H1 (cell line): ENCODE measurements around the gene FERMT2. TPM values are rescaled to one million over a fixed set of nuclear protein-coding genes. Genes with fewer than 3 reads are reported as not detected.

Source experiments
- CTCF ChIA-PET: fragments of 300-600 bp; sonication (Branson Sonifier 250); formaldehyde crosslinking; loops from one replicate; lab custom pipeline; 2021; ENCODE audit not compliant: partially characterized antibody; lab: Charles Lee
- POLR2A ChIA-PET: fragments of 300-600 bp; sonication (Branson Sonifier 250); formaldehyde crosslinking; loops from one replicate; lab custom pipeline; 2021; ENCODE audit warnings: inconsistent platforms; ENCODE audit not compliant: partially characterized antibody; lab: Charles Lee
- DNase-seq, 2 experiments: peaks; one replicate each; pipeline versions ENCODE4 v3.0.0 to v3.0.0-alpha.2; 2010 to 2022; ENCODE audit warnings: low spot score in 2 of 2, low read depth in 1 of 2, mixed read lengths in 1 of 2
- FAIRE-seq: peaks from 2 replicates; lab custom pipeline; 2011; peaks lifted over from hg19 to GRCh38; lab: Jason Lieb, UNC
- H2AFZ ChIP-seq: 2 replicates; pipeline ENCODE4 v1.8.1; 2012; ENCODE audit warnings: low read length, inconsistent platforms
- H2AK5ac ChIP-seq: 2 replicates; pipeline ENCODE4 v1.6.1; 2013; ENCODE audit warnings: low read depth, low read length
- H2BK120ac ChIP-seq: replicated peaks from 2 replicates; pipeline ENCODE3; 2013; ENCODE audit warnings: low read depth, low read length, inconsistent platforms
- H2BK12ac ChIP-seq: 2 replicates; pipeline ENCODE4 v1.6.1; 2013; ENCODE audit warnings: low read depth, low read length
- H2BK15ac ChIP-seq: 2 replicates; pipeline ENCODE4 v1.6.1; 2013; ENCODE audit warnings: low read length
- H2BK20ac ChIP-seq: 2 replicates; pipeline ENCODE4 v1.6.1; 2013; ENCODE audit warnings: low read length
- H2BK5ac ChIP-seq: 2 replicates; pipeline ENCODE4 v1.6.1; 2013; ENCODE audit warnings: low read depth, low read length
- H3K14ac ChIP-seq: 2 replicates; pipeline ENCODE4 v1.6.1; 2013; ENCODE audit warnings: inconsistent platforms; ENCODE audit not compliant: insufficient read length
- H3K18ac ChIP-seq: 2 replicates; pipeline ENCODE4 v1.6.1; 2013; ENCODE audit warnings: low read length; ENCODE audit errors: extremely low read depth
- H3K23ac ChIP-seq: 2 replicates; pipeline ENCODE4 v1.6.1; 2013; ENCODE audit warnings: inconsistent platforms; ENCODE audit not compliant: insufficient read length
- H3K23me2 ChIP-seq: 2 replicates; pipeline ENCODE4 v1.6.1; 2013; ENCODE audit warnings: low read depth, low read length
- H3K27ac ChIP-seq: 2 replicates; pipeline ENCODE4 v1.6.1; 2011; ENCODE audit warnings: low read depth, low read length, inconsistent platforms
- H3K27me3 ChIP-seq, 4 experiments: replicated peaks in 1 of 4; 1 replicate in 1 of 4; 2 replicates in 3 of 4; pipeline versions ENCODE4 v1.6.1 to v1.8.1; 2011 to 2013; ENCODE audit warnings: low read length in 3 of 4, mild to moderate bottlenecking in 3 of 4, inconsistent platforms in 2 of 4, mixed read lengths in 2 of 4, moderate library complexity in 1 of 4; ENCODE audit not compliant: control insufficient read depth in 3 of 4, insufficient read depth in 3 of 4; ENCODE audit errors: extremely low read depth in 1 of 4
- H3K36me3 ChIP-seq, 4 experiments: 2 replicates each; pipeline versions ENCODE4 v1.6.1 to v1.8.1; 2011 to 2013; ENCODE audit warnings: mild to moderate bottlenecking in 4 of 4, low read length in 3 of 4, moderate library complexity in 2 of 4, control low read depth in 1 of 4, inconsistent platforms in 1 of 4; ENCODE audit not compliant: insufficient read depth in 4 of 4, control insufficient read depth in 2 of 4
- H3K4ac ChIP-seq: replicated peaks from 2 replicates; pipeline ENCODE3; 2013; ENCODE audit warnings: low read length, low read depth, mixed read lengths, inconsistent platforms; ENCODE audit not compliant: insufficient read length
- H3K4me1 ChIP-seq, 4 experiments: replicated peaks in 1 of 4; 1 replicate in 1 of 4; 2 replicates in 3 of 4; pipeline versions ENCODE4 v1.6.1 to v1.8.1; 2011 to 2013; ENCODE audit warnings: low read length in 3 of 4, inconsistent platforms in 2 of 4, mixed read lengths in 1 of 4; ENCODE audit not compliant: insufficient read depth in 4 of 4, control insufficient read depth in 3 of 4
- H3K4me2 ChIP-seq, 2 experiments: 2 replicates each; pipeline versions ENCODE4 v1.6.1 to v1.8.1; 2011 to 2013; ENCODE audit warnings: low read depth in 2 of 2, low read length in 2 of 2, control low read depth in 1 of 2, inconsistent platforms in 1 of 2, mild to moderate bottlenecking in 1 of 2; ENCODE audit not compliant: insufficient read depth in 1 of 2
- H3K4me3 ChIP-seq, 4 experiments: fragments of 200-600, 300-600 bp in 1 of 4; sonication (generic), shearing (Covaris generic), sonication (Bioruptor Twin) in 1 of 4; 2 replicates each; pipeline versions ENCODE4 v1.5.1 to v1.8.1; 2011 to 2016; ENCODE audit warnings: low read length in 4 of 4, low read depth in 3 of 4, control low read depth in 2 of 4, inconsistent platforms in 2 of 4, mild to moderate bottlenecking in 2 of 4, mixed read lengths in 1 of 4, moderate library complexity in 1 of 4; ENCODE audit not compliant: insufficient read depth in 2 of 4; ENCODE audit errors: extremely low read depth in 1 of 4
- H3K56ac ChIP-seq: replicated peaks from 2 replicates; pipeline ENCODE3; 2013; ENCODE audit warnings: low read depth, mild to moderate bottlenecking, mixed read lengths, low read length, inconsistent platforms; ENCODE audit not compliant: insufficient read length
- H3K79me1 ChIP-seq: 2 replicates; pipeline ENCODE4 v1.6.1; 2013; ENCODE audit warnings: low read depth, low read length, control low read depth
- H3K79me2 ChIP-seq, 2 experiments: 2 replicates each; pipeline versions ENCODE4 v1.6.1 to v1.8.1; 2012 to 2013; ENCODE audit warnings: low read length in 2 of 2, mild to moderate bottlenecking in 2 of 2, inconsistent platforms in 1 of 2; ENCODE audit not compliant: insufficient read depth in 2 of 2, control insufficient read depth in 1 of 2
- H3K9ac ChIP-seq, 4 experiments: replicated peaks in 1 of 4; 1 replicate in 1 of 4; 2 replicates in 3 of 4; pipeline versions ENCODE4 v1.6.1 to v1.8.1; 2011 to 2013; ENCODE audit warnings: low read depth in 3 of 4, low read length in 3 of 4, control low read depth in 2 of 4, mild to moderate bottlenecking in 2 of 4, moderate library complexity in 2 of 4, inconsistent platforms in 1 of 4; ENCODE audit errors: extremely low read depth in 1 of 4
- H3K9me3 ChIP-seq, 2 experiments: 2 replicates each; pipeline versions ENCODE4 v1.6.1 to v1.8.1; 2012 to 2013; ENCODE audit warnings: mild to moderate bottlenecking in 2 of 2, moderate library complexity in 2 of 2, control low read depth in 1 of 2, inconsistent platforms in 1 of 2, low read depth in 1 of 2, low read length in 1 of 2, mixed read lengths in 1 of 2; ENCODE audit not compliant: insufficient read depth in 2 of 2
- H4K20me1 ChIP-seq, 2 experiments: replicated peaks in 1 of 2; 2 replicates each; pipeline versions ENCODE3 to v1.8.1; 2011 to 2013; ENCODE audit warnings: inconsistent platforms in 2 of 2, low read length in 2 of 2, mild to moderate bottlenecking in 1 of 2; ENCODE audit not compliant: insufficient read depth in 2 of 2, control insufficient read depth in 1 of 2
- H4K5ac ChIP-seq: 2 replicates; pipeline ENCODE4 v1.6.1; 2013; ENCODE audit warnings: low read length, low read depth, mixed read lengths, inconsistent platforms; ENCODE audit not compliant: insufficient read length
- H4K8ac ChIP-seq: 2 replicates; pipeline ENCODE4 v1.8.0; 2013; ENCODE audit warnings: mild to moderate bottlenecking, moderate library complexity, low read length, inconsistent platforms; ENCODE audit not compliant: insufficient read depth; ENCODE audit errors: extremely low read depth
- H4K91ac ChIP-seq: replicated peaks from 2 replicates; pipeline ENCODE3; 2013; ENCODE audit warnings: low read length, mixed read lengths, inconsistent platforms; ENCODE audit not compliant: insufficient read length
- ASH2L ChIP-seq: fragments of 200-600, 300-600 bp; sonication (generic); IDR thresholded peaks from one replicate; pipeline ENCODE4 v1.7.1; 2017; ENCODE audit warnings: low read length
- CBX5 ChIP-seq: fragments of 300-800, 300-1000 bp; sonication (generic); IDR thresholded peaks from 2 replicates; pipeline ENCODE4 v1.7.1; 2016; ENCODE audit warnings: antibody characterized with exemption, low read length, low read depth
- CHD1 ChIP-seq: IDR thresholded peaks from 2 replicates; pipeline ENCODE4 v1.6.1; 2012; ENCODE audit warnings: low read depth, low read length, improper control_type of control experiment
- HDAC2 ChIP-seq, 2 experiments: fragments of 300-600 bp in 1 of 2; sonication (generic) in 1 of 2; IDR thresholded peaks; 2 replicates each; pipeline ENCODE4 v1.6.1; 2011 to 2012; ENCODE audit warnings: low read depth in 2 of 2, low read length in 2 of 2, mild to moderate bottlenecking in 2 of 2, moderate library complexity in 2 of 2, borderline replicate concordance in 1 of 2, inconsistent platforms in 1 of 2
- KDM4A ChIP-seq: IDR thresholded peaks from one replicate; pipeline ENCODE4 v1.7.1; 2012; ENCODE audit warnings: low read depth, mild to moderate bottlenecking, moderate library complexity, low read length, inconsistent platforms; ENCODE audit not compliant: severe bottlenecking
- KDM5A ChIP-seq: fragments of 200-600 bp; IDR thresholded peaks from 2 replicates; pipeline ENCODE4 v1.7.1; 2012; ENCODE audit warnings: mild to moderate bottlenecking, low read length, inconsistent platforms, mixed read lengths
- MAFK ChIP-seq: IDR thresholded peaks from 2 replicates; pipeline ENCODE4 v1.6.1; 2012; ENCODE audit warnings: low read depth, mild to moderate bottlenecking, improper control_type of control experiment, low read length
- PHF8 ChIP-seq: fragments of 200-600 bp; sonication (generic); conservative IDR thresholded peaks from 2 replicates; pipeline ENCODE4 v1.7.1; 2012; ENCODE audit warnings: low read depth, mild to moderate bottlenecking, inconsistent platforms, low read length, moderate library complexity
- POLR2AphosphoS5 ChIP-seq: IDR thresholded peaks from 2 replicates; pipeline ENCODE4 v1.6.1; 2011; ENCODE audit warnings: low read depth, low read length
- RBBP5 ChIP-seq: IDR thresholded peaks from 2 replicates; pipeline ENCODE4 v1.7.1; 2012; ENCODE audit warnings: low read depth, mild to moderate bottlenecking, inconsistent platforms, low read length, moderate library complexity, borderline replicate concordance
- RNF2 ChIP-seq: fragments of 200-900, 300-1000 bp; sonication (generic); IDR thresholded peaks from 2 replicates; pipeline ENCODE4 v1.7.1; 2016; ENCODE audit warnings: borderline replicate concordance, low read depth, mild to moderate bottlenecking, antibody characterized with exemption, low read length; ENCODE audit not compliant: poor library complexity, severe bottlenecking; ENCODE audit errors: missing control alignments
- SAP30 ChIP-seq: fragments of 300-600 bp; sonication (generic); IDR thresholded peaks from 2 replicates; pipeline ENCODE4 v1.7.1; 2012; ENCODE audit warnings: low read length, moderate library complexity, mild to moderate bottlenecking, inconsistent platforms; ENCODE audit not compliant: insufficient read depth, insufficient replicate concordance
- SIN3A ChIP-seq, 2 experiments: IDR thresholded peaks in 1 of 2; conservative IDR thresholded peaks in 1 of 2; 2 replicates each; pipeline ENCODE4 v1.6.1; 2011 to 2012; ENCODE audit warnings: low read length in 2 of 2, improper control_type of control experiment in 1 of 2, low read depth in 1 of 2, mild to moderate bottlenecking in 1 of 2
- SIRT6 ChIP-seq: IDR thresholded peaks from one replicate; pipeline ENCODE4 v1.7.1; 2012; ENCODE audit warnings: low read length, inconsistent platforms
- polyA plus RNA-seq, 7 experiments: library from polyadenylated mRNA; depleted of rRNA in 3 of 7; stranded (reverse) in 5 of 7; unstranded in 2 of 7; fragments of >200 nt in 5 of 7; fragments of 200-250 nt in 2 of 7; gene quantifications; 1 replicate in 5 of 7; 2 replicates in 1 of 7; 4 replicates in 1 of 7; pipeline versions ENCODE4 v1.2.1 to v1.2.3, GENCODE V29; 2011 to 2013; ENCODE audit warnings: missing spikeins in 2 of 7, mixed read lengths in 2 of 7
- total RNA-seq: library from RNA; stranded (reverse); fragmentation: NEBNext Ultra II Directional; extraction: Animal tissue kit (Norgen Biotek cat#: 25700); gene quantifications from 2 replicates; pipeline ENCODE4 v1.2.1, GENCODE V29; 2021

Gene FERMT2
- total and polyA plus RNA-seq, 2 of the 8 experiments (the other 6 are each of a cell fraction or from before 2014, with no cell fraction given) = 53.3 to 142 TPM

DNA sequence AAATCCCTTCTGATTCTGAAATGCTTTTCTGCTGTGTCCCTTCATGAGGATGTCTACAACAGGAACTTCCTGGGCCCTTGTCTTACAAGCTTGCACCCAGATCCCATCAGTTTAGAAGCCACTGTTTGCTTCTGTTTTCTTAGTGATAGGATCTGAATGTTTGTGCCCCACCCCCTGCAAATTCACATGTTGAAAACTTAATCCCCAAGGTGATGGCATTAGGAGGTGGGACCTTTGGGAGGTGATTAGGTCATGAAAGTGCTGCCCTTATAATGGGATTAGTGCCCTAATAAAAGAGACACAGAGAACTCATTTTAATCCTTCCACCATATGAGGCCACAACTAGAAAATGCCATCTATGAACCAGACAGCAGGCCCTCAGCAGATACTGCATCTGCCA, 123.4 kb downstream of the FERMT2 start:
- no peak overlapping the region for H3K4me2 ChIP-seq
- H3K14ac ChIP-seq = no peak overlapping the region
- H3K79me2 ChIP-seq = no peaks in the 10 kb centered on the region
- no peaks in the 10 kb centered on the region for H3K23me2 ChIP-seq
- H2AK5ac ChIP-seq = no peak overlapping the region
- H4K20me1 ChIP-seq = no peaks in the 10 kb centered on the region
- no peak overlapping the region for H2BK5ac ChIP-seq
- DNase-seq (no peak), FAIRE-seq (no peak)
- H3K9ac ChIP-seq = no peak overlapping the region
- H3K56ac ChIP-seq = no peak overlapping the region
- H4K5ac ChIP-seq = no peak overlapping the region
- H4K8ac ChIP-seq = no peak overlapping the region
- no peak overlapping the region for H3K4ac ChIP-seq
- no peak overlapping the region for H2BK120ac ChIP-seq
- H3K36me3 ChIP-seq = no peaks in the 10 kb centered on the region
- H2AFZ ChIP-seq = 0 out of 2 replicates have a peak overlapping the region, but pooled peaks have one; percentile 63
- CTCF ChIA-PET = interaction anchor here (1.6 kb wide), 2 partner anchors 16 to 478 kb away, joined by 4 read pairs; no protein-coding TSS in a partner anchor
- no peak overlapping the region for H3K23ac ChIP-seq
- H3K18ac ChIP-seq = peak overlapping the region; percentile 79; the same call in 1 of the 2 replicates
- no peak overlapping the region for H4K91ac ChIP-seq
- H3K4me1 ChIP-seq = peaks cover 0 to 8% (median 1%) of the 10 kb centered on the region in 4 experiments; a peak in 5 of 7 replicates
- H3K9me3 ChIP-seq = no peaks in the 10 kb centered on the region
- H2BK20ac ChIP-seq = no peak overlapping the region
- POLR2A ChIA-PET = no interaction called here
- no peak overlapping the region for H3K27ac ChIP-seq
- H2BK15ac ChIP-seq = no peak overlapping the region
- H2BK12ac ChIP-seq = no peak overlapping the region
- H3K79me1 ChIP-seq = no peaks in the 10 kb centered on the region
- H3K4me3 ChIP-seq = no peak overlapping the region
- no peaks in the 10 kb centered on the region for H3K27me3 ChIP-seq
- TF ChIP-seq CBX5 = no peak
- no peak for TF ChIP-seq POLR2AphosphoS5
- TF ChIP-seq CHD1 = no peak
- no peak for TF ChIP-seq KDM5A
- TF ChIP-seq SIN3A (conservative IDR thresholded peaks at IDR 0.05 in 1 of 2, IDR thresholded peaks at IDR 0.05 in 1 of 2; ENCODE audit: low read depth in 1 of 2, low read length in 2 of 2) = no peak
- TF ChIP-seq HDAC2 (IDR thresholded peaks at IDR 0.05; ENCODE audit: borderline replicate concordance in 1 of 2, low read depth in 2 of 2, low read length in 2 of 2) = no peak
- no peak for TF ChIP-seq PHF8
- TF ChIP-seq MAFK = no peak
- no peak for TF ChIP-seq KDM4A
- TF ChIP-seq SAP30 = no peak
- TF ChIP-seq SIRT6 = no peak
- TF ChIP-seq RBBP5 = no peak
- TF ChIP-seq RNF2 = no peak
- TF ChIP-seq ASH2L = no peak
